ENCODE measurements around the gene CECR2.

DNA sequence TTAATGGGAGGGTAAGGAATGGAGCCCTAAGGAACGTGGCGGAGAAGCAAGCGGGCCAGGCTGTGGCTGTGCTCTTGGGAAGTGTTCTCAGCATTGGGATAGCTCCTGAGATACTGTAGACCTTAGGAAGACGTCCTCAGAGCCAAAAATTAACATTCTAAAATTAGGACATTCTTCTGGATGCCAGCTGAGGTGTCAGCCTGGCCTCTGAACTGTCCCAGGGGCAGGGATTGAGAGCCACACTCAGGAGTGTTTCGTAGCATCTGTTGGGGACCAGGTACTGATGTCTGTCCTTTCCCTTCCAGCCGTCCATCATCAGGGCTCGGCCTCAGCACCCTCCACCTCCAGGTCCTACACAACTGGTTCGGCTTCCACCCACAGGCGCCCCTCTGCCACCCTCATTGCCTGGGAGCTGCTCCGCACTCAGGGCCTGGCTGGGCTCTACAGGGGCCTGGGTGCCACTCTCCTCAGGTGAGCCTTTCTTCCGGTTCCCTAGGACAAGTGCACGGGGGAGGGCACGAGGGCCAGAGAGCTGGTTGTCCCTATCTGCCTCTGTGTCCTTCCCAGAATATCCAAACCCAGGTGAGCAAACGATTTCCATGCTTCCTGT, 217.7 kb downstream of the CECR2 start:
- TF ChIP-seq CTCF (IDR thresholded peaks at IDR 0.05) = no peak
- no peak for TF ChIP-seq REST (IDR thresholded peaks at IDR 0.05; ENCODE audit: insufficient read depth in 1 of 2, low read depth in 2 of 2, low read length in 1 of 2)
- TF ChIP-seq SIN3A (IDR thresholded peaks at IDR 0.05; ENCODE audit: borderline replicate concordance, insufficient read depth, low read depth, low read length) = no peak
- TF ChIP-seq POLR2AphosphoS5 (IDR thresholded peaks at IDR 0.05; ENCODE audit: low read depth, low read length) = no peak
